ENCODE measurements around the gene GPR108.

Gene GPR108

GRCh38 chr19:6743714-6744380 is 6.5 kb upstream of the GPR108 start (continued):
- TF ChIP-seq ZNF544 (tag by site-specific recombination; IDR thresholded peaks at IDR 0.05) (no peak), ZNF24 (tag by site-specific recombination; IDR thresholded peaks at IDR 0.05) (no peak), ZNF501 (tag by site-specific recombination; IDR thresholded peaks at IDR 0.05) (no peak), ZNF488 (tag by site-specific recombination; IDR thresholded peaks at IDR 0.05) (no peak), ZNF692 (tag by site-specific recombination; IDR thresholded peaks at IDR 0.05) (no peak), ZBTB11 (tag by site-specific recombination; conservative IDR thresholded peaks at IDR 0.05; ENCODE audit: low read depth) (no peak; the same call in 1 of the 2 replicates), GFI1B (tag by site-specific recombination; IDR thresholded peaks at IDR 0.05) (no peak), ZNF157 (tag by site-specific recombination; IDR thresholded peaks at IDR 0.05) (no peak), ZIC2 (tag by site-specific recombination; IDR thresholded peaks at IDR 0.05) (peak; percentile 53), ZNF16 (tag by site-specific recombination; IDR thresholded peaks at IDR 0.05; ENCODE audit: low read depth) (no peak), ZNF530 (tag by site-specific recombination; IDR thresholded peaks at IDR 0.05; ENCODE audit: low read depth) (no peak), ZNF626 (tag by site-specific recombination; IDR thresholded peaks at IDR 0.05) (no peak), ZBTB20 (tag by site-specific recombination; IDR thresholded peaks at IDR 0.05) (peak; percentile 83), PRDM1 (tag by site-specific recombination; IDR thresholded peaks at IDR 0.05) (peak; percentile 74), PRDM4 (tag by site-specific recombination; IDR thresholded peaks at IDR 0.05) (no peak), ZSCAN18 (tag by site-specific recombination; IDR thresholded peaks at IDR 0.05) (no peak), KLF1 (tag by site-specific recombination; IDR thresholded peaks at IDR 0.05) (no peak; the same call in 1 of the 2 replicates)
- TF ChIP-seq, protein P1, sequence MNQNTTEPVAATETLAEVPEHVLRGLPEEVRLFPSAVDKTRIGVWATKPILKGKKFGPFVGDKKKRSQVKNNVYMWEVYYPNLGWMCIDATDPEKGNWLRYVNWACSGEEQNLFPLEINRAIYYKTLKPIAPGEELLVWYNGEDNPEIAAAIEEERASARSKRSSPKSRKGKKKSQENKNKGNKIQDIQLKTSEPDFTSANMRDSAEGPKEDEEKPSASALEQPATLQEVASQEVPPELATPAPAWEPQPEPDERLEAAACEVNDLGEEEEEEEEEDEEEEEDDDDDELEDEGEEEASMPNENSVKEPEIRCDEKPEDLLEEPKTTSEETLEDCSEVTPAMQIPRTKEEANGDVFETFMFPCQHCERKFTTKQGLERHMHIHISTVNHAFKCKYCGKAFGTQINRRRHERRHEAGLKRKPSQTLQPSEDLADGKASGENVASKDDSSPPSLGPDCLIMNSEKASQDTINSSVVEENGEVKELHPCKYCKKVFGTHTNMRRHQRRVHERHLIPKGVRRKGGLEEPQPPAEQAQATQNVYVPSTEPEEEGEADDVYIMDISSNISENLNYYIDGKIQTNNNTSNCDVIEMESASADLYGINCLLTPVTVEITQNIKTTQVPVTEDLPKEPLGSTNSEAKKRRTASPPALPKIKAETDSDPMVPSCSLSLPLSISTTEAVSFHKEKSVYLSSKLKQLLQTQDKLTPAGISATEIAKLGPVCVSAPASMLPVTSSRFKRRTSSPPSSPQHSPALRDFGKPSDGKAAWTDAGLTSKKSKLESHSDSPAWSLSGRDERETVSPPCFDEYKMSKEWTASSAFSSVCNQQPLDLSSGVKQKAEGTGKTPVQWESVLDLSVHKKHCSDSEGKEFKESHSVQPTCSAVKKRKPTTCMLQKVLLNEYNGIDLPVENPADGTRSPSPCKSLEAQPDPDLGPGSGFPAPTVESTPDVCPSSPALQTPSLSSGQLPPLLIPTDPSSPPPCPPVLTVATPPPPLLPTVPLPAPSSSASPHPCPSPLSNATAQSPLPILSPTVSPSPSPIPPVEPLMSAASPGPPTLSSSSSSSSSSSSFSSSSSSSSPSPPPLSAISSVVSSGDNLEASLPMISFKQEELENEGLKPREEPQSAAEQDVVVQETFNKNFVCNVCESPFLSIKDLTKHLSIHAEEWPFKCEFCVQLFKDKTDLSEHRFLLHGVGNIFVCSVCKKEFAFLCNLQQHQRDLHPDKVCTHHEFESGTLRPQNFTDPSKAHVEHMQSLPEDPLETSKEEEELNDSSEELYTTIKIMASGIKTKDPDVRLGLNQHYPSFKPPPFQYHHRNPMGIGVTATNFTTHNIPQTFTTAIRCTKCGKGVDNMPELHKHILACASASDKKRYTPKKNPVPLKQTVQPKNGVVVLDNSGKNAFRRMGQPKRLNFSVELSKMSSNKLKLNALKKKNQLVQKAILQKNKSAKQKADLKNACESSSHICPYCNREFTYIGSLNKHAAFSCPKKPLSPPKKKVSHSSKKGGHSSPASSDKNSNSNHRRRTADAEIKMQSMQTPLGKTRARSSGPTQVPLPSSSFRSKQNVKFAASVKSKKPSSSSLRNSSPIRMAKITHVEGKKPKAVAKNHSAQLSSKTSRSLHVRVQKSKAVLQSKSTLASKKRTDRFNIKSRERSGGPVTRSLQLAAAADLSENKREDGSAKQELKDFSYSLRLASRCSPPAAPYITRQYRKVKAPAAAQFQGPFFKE (tag by site-specific recombination; IDR thresholded peaks at IDR 0.05; ENCODE audit: borderline replicate concordance): no peak
- TF ChIP-seq, protein P2, sequence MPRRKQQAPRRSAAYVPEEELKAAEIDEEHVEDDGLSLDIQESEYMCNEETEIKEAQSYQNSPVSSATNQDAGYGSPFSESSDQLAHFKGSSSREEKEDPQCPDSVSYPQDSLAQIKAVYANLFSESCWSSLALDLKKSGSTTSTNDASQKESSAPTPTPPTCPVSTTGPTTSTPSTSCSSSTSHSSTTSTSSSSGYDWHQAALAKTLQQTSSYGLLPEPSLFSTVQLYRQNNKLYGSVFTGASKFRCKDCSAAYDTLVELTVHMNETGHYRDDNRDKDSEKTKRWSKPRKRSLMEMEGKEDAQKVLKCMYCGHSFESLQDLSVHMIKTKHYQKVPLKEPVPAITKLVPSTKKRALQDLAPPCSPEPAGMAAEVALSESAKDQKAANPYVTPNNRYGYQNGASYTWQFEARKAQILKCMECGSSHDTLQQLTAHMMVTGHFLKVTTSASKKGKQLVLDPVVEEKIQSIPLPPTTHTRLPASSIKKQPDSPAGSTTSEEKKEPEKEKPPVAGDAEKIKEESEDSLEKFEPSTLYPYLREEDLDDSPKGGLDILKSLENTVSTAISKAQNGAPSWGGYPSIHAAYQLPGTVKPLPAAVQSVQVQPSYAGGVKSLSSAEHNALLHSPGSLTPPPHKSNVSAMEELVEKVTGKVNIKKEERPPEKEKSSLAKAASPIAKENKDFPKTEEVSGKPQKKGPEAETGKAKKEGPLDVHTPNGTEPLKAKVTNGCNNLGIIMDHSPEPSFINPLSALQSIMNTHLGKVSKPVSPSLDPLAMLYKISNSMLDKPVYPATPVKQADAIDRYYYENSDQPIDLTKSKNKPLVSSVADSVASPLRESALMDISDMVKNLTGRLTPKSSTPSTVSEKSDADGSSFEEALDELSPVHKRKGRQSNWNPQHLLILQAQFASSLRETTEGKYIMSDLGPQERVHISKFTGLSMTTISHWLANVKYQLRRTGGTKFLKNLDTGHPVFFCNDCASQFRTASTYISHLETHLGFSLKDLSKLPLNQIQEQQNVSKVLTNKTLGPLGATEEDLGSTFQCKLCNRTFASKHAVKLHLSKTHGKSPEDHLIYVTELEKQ (tag by site-specific recombination; IDR thresholded peaks at IDR 0.05; ENCODE audit: borderline replicate concordance): no peak

All from HEK293 (cell line).